Adipocyte (in vitro differentiated cells): ENCODE results near the gene SOAT1.
"Not testable (repeated sequence)": the region's sequence is repeated elsewhere in the genome, so short reads cannot be mapped to it uniquely, and the experiment has no call there.

Experiments
- DNase-seq: peaks from one replicate; pipeline ENCODE4 v3.0.0-alpha.2; 2015; ENCODE audit warnings: low read depth
- H3K27me3 ChIP-seq: replicated peaks from 2 replicates; pipeline ENCODE4 v1.7.0; 2013; ENCODE audit warnings: mild to moderate bottlenecking, low read length, moderate library complexity; ENCODE audit not compliant: control insufficient read depth, insufficient read depth
- H3K36me3 ChIP-seq: 2 replicates; pipeline ENCODE4 v1.7.0; 2013; ENCODE audit warnings: low read length, mild to moderate bottlenecking, moderate library complexity; ENCODE audit not compliant: control insufficient read depth, insufficient read depth, severe bottlenecking
- H3K4me1 ChIP-seq: 2 replicates; pipeline ENCODE4 v1.7.0; 2013; ENCODE audit warnings: mild to moderate bottlenecking, low read length, moderate library complexity; ENCODE audit not compliant: control insufficient read depth, insufficient read depth
- H3K4me3 ChIP-seq: 2 replicates; pipeline ENCODE4 v1.7.0; 2013; ENCODE audit warnings: mild to moderate bottlenecking, low read length, moderate library complexity
- H3K9ac ChIP-seq: 2 replicates; pipeline ENCODE4 v1.7.0; 2013; ENCODE audit warnings: mild to moderate bottlenecking, low read length, moderate library complexity
- H3K9me3 ChIP-seq: 2 replicates; pipeline ENCODE4 v1.7.0; 2013; ENCODE audit warnings: mild to moderate bottlenecking, low read length, moderate library complexity; ENCODE audit not compliant: control insufficient read depth

The SOAT1 gene

GRCh38 chr1:179352236-179352635 lies 58.6 kb downstream of the SOAT1 start:
- no peak for DNase-seq
- Histone ChIP-seq H3K9ac (no peak overlapping the region), H3K4me3 (no peak overlapping the region), H3K36me3 (peaks cover 62% of the 10 kb centered on the region), H3K27me3 (no peaks in the 10 kb centered on the region), H3K9me3 (no peaks in the 10 kb centered on the region), H3K4me1 (peaks cover 27% of the 10 kb centered on the region)

GRCh38 chr1:179353546-179353945 lies 59.9 kb downstream of the SOAT1 start:
- peaks cover 49% of the 10 kb centered on the region for H3K36me3 ChIP-seq
- peak overlapping the region; percentile 57 for H3K4me3 ChIP-seq
- no peaks in the 10 kb centered on the region for H3K27me3 ChIP-seq
- peaks cover 16% of the 10 kb centered on the region for H3K4me1 ChIP-seq
- peak; percentile 81 for DNase-seq
- H3K9ac ChIP-seq = peak overlapping the region; percentile 64
- H3K9me3 ChIP-seq = no peaks in the 10 kb centered on the region

- H3K4me1 ChIP-seq, H3K27me3 ChIP-seq, H3K9ac ChIP-seq, H3K36me3 ChIP-seq, H3K9me3 ChIP-seq, H3K4me3 ChIP-seq: not testable (repeated sequence)
- DNase-seq = peak; percentile 45
Measured at GRCh38 chr1:179361631-179362030, 68.0 kb downstream of the SOAT1 start.

- H3K27me3 ChIP-seq = no peaks in the 10 kb centered on the region
- H3K4me1 ChIP-seq = peaks cover 3% of the 10 kb centered on the region
- DNase-seq = peak; percentile 93
- H3K9ac ChIP-seq = peak within 1 kb of the TSS; percentile 95
- no peaks in the 10 kb centered on the region for H3K9me3 ChIP-seq
- peak within 1 kb of the TSS; percentile 89 for H3K4me3 ChIP-seq
- H3K36me3 ChIP-seq = no peaks in the 10 kb centered on the region
Measured at GRCh38 chr1:179365342-179366092, 71.9 kb downstream of the SOAT1 start, which contains the start of gene AXDND1. Gene AXDND1, plus strand, starts transcription at chr1:179365971. Its CDS starts 539 bp downstream, at chr1:179366510.

GRCh38 chr1:179366093-179366800 lies 72.7 kb downstream of the SOAT1 start:
- H3K4me3 ChIP-seq = peak overlapping the region; percentile 89
- peak overlapping the region; percentile 95 for H3K9ac ChIP-seq
- no peaks in the 10 kb centered on the region for H3K9me3 ChIP-seq
- DNase-seq = peak; percentile 47
- H3K4me1 ChIP-seq = peaks cover 3% of the 10 kb centered on the region
- H3K36me3 ChIP-seq = no peaks in the 10 kb centered on the region
- H3K27me3 ChIP-seq = no peaks in the 10 kb centered on the region

GRCh38 chr1:179369751-179370341 lies 76.2 kb downstream of the SOAT1 start:
- Histone ChIP-seq H3K36me3 (no peaks in the 10 kb centered on the region), H3K9ac (no peak overlapping the region), H3K4me3 (no peak overlapping the region), H3K4me1 (peaks cover 3% of the 10 kb centered on the region), H3K27me3 (no peaks in the 10 kb centered on the region), H3K9me3 (no peaks in the 10 kb centered on the region)
- DNase-seq = peak; percentile 94

GRCh38 chr1:179372160-179372559 lies 78.6 kb downstream of the SOAT1 start:
- Histone ChIP-seq H3K4me3 (no peak overlapping the region), H3K4me1 (peaks cover 7% of the 10 kb centered on the region), H3K9me3 (no peaks in the 10 kb centered on the region), H3K36me3 (no peaks in the 10 kb centered on the region), H3K27me3 (no peaks in the 10 kb centered on the region), H3K9ac (no peak overlapping the region)
- DNase-seq = no peak

- Histone ChIP-seq H3K4me1 (peaks cover 7% of the 10 kb centered on the region), H3K9ac (no peak overlapping the region), H3K4me3 (no peak overlapping the region), H3K36me3 (no peaks in the 10 kb centered on the region), H3K9me3 (no peaks in the 10 kb centered on the region), H3K27me3 (no peaks in the 10 kb centered on the region)
- DNase-seq = no peak
Measured at GRCh38 chr1:179376223-179376622, 82.6 kb downstream of the SOAT1 start.

- H3K27me3 ChIP-seq = no peaks in the 10 kb centered on the region
- no peak overlapping the region for H3K4me3 ChIP-seq
- H3K9me3 ChIP-seq = no peaks in the 10 kb centered on the region
- H3K9ac ChIP-seq = no peak overlapping the region
- H3K36me3 ChIP-seq = no peaks in the 10 kb centered on the region
- DNase-seq = peak; percentile 43
- H3K4me1 ChIP-seq = peaks cover 7% of the 10 kb centered on the region
Measured at GRCh38 chr1:179380299-179380698, 86.7 kb downstream of the SOAT1 start.

GRCh38 chr1:179384027-179384426 lies 90.4 kb downstream of the SOAT1 start:
- H3K4me3 ChIP-seq = no peak overlapping the region
- no peaks in the 10 kb centered on the region for H3K36me3 ChIP-seq
- no peak overlapping the region for H3K9ac ChIP-seq
- no peak for DNase-seq
- no peaks in the 10 kb centered on the region for H3K27me3 ChIP-seq
- H3K9me3 ChIP-seq = no peaks in the 10 kb centered on the region
- H3K4me1 ChIP-seq = no peaks in the 10 kb centered on the region

- no peak for DNase-seq
- Histone ChIP-seq H3K9ac (no peak overlapping the region), H3K4me1 (no peaks in the 10 kb centered on the region), H3K27me3 (no peaks in the 10 kb centered on the region), H3K36me3 (no peaks in the 10 kb centered on the region), H3K4me3 (no peak overlapping the region), H3K9me3 (no peaks in the 10 kb centered on the region)
Measured at GRCh38 chr1:179385510-179385909, 91.9 kb downstream of the SOAT1 start.
